Measurements from ENCODE around the gene MTHFD2L.

MTHFD2L gene

DNA sequence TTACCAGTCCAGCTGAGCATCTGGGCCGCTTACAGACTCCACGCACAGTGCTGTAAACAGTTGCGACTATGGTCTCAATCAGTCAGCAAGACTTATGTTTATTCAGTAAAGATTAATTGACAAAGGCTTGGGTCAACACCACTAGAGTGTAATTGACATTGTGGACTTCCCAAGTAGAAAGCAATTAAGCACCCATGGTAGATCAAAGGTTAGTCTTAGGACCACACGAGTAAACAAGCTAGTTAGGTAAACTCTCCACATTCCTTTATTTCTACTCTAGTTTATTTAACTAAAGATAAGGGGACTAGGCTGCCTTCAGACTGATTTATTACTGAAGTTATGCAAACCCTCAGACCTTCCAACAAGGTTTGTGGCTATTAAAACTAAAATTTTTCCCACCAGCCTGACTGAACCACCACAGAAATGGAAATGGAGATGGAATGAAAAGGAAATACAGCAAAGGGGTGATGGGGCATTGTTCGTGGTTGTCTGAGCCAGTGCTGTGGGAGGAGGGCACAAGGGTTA, 44.2 kb downstream of the MTHFD2L start (continued):
- TF ChIP-seq, protein P1, sequence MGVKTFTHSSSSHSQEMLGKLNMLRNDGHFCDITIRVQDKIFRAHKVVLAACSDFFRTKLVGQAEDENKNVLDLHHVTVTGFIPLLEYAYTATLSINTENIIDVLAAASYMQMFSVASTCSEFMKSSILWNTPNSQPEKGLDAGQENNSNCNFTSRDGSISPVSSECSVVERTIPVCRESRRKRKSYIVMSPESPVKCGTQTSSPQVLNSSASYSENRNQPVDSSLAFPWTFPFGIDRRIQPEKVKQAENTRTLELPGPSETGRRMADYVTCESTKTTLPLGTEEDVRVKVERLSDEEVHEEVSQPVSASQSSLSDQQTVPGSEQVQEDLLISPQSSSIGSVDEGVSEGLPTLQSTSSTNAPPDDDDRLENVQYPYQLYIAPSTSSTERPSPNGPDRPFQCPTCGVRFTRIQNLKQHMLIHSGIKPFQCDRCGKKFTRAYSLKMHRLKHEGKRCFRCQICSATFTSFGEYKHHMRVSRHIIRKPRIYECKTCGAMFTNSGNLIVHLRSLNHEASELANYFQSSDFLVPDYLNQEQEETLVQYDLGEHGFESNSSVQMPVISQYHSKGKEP (tag by site-specific recombination; IDR thresholded peaks at IDR 0.05), result no peak
- no peak for TF ChIP-seq ZNF544 (tag by site-specific recombination; IDR thresholded peaks at IDR 0.05)
- TF ChIP-seq ZNF175 (tag by site-specific recombination; IDR thresholded peaks at IDR 0.05), result no peak
- TF ChIP-seq ZNF514 (tag by site-specific recombination; IDR thresholded peaks at IDR 0.05), result no peak
- TF ChIP-seq, protein P2, sequence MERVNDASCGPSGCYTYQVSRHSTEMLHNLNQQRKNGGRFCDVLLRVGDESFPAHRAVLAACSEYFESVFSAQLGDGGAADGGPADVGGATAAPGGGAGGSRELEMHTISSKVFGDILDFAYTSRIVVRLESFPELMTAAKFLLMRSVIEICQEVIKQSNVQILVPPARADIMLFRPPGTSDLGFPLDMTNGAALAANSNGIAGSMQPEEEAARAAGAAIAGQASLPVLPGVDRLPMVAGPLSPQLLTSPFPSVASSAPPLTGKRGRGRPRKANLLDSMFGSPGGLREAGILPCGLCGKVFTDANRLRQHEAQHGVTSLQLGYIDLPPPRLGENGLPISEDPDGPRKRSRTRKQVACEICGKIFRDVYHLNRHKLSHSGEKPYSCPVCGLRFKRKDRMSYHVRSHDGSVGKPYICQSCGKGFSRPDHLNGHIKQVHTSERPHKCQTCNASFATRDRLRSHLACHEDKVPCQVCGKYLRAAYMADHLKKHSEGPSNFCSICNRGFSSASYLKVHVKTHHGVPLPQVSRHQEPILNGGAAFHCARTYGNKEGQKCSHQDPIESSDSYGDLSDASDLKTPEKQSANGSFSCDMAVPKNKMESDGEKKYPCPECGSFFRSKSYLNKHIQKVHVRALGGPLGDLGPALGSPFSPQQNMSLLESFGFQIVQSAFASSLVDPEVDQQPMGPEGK (tag by site-specific recombination; IDR thresholded peaks at IDR 0.05), result no peak
- TF ChIP-seq ZNF157 (tag by site-specific recombination; IDR thresholded peaks at IDR 0.05), result no peak
- TF ChIP-seq KLF1 (tag by site-specific recombination; IDR thresholded peaks at IDR 0.05), result no peak
- no peak for TF ChIP-seq ZNF555 (tag by site-specific recombination; conservative IDR thresholded peaks at IDR 0.05)
- TF ChIP-seq ZNF548 (tag by site-specific recombination; IDR thresholded peaks at IDR 0.05), result no peak
- TF ChIP-seq, protein P3, sequence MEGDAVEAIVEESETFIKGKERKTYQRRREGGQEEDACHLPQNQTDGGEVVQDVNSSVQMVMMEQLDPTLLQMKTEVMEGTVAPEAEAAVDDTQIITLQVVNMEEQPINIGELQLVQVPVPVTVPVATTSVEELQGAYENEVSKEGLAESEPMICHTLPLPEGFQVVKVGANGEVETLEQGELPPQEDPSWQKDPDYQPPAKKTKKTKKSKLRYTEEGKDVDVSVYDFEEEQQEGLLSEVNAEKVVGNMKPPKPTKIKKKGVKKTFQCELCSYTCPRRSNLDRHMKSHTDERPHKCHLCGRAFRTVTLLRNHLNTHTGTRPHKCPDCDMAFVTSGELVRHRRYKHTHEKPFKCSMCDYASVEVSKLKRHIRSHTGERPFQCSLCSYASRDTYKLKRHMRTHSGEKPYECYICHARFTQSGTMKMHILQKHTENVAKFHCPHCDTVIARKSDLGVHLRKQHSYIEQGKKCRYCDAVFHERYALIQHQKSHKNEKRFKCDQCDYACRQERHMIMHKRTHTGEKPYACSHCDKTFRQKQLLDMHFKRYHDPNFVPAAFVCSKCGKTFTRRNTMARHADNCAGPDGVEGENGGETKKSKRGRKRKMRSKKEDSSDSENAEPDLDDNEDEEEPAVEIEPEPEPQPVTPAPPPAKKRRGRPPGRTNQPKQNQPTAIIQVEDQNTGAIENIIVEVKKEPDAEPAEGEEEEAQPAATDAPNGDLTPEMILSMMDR (tag by site-specific recombination; IDR thresholded peaks at IDR 0.05), result no peak
- no peak for TF ChIP-seq OVOL3 (tag by site-specific recombination; IDR thresholded peaks at IDR 0.05)
- TF ChIP-seq ZNF292 (tag by site-specific recombination; IDR thresholded peaks at IDR 0.05; ENCODE audit: borderline replicate concordance, low read depth), result no peak
- TF ChIP-seq ZNF341 (tag by site-specific recombination; IDR thresholded peaks at IDR 0.05; ENCODE audit: low read depth), result no peak
- TF ChIP-seq ZNF837 (tag by site-specific recombination; IDR thresholded peaks at IDR 0.05), result no peak
- TF ChIP-seq ZNF138 (tag by site-specific recombination; IDR thresholded peaks at IDR 0.05; ENCODE audit: borderline replicate concordance), result no peak
- TF ChIP-seq ZNF623 (tag by site-specific recombination; IDR thresholded peaks at IDR 0.05), result no peak
- TF ChIP-seq, protein P4, sequence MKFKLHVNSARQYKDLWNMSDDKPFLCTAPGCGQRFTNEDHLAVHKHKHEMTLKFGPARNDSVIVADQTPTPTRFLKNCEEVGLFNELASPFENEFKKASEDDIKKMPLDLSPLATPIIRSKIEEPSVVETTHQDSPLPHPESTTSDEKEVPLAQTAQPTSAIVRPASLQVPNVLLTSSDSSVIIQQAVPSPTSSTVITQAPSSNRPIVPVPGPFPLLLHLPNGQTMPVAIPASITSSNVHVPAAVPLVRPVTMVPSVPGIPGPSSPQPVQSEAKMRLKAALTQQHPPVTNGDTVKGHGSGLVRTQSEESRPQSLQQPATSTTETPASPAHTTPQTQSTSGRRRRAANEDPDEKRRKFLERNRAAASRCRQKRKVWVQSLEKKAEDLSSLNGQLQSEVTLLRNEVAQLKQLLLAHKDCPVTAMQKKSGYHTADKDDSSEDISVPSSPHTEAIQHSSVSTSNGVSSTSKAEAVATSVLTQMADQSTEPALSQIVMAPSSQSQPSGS (tag by site-specific recombination; IDR thresholded peaks at IDR 0.05; ENCODE audit: low read depth), result no peak
- TF ChIP-seq KLF16 (tag by site-specific recombination; IDR thresholded peaks at IDR 0.05), result no peak
- TF ChIP-seq GLI2 (tag by site-specific recombination; IDR thresholded peaks at IDR 0.05; ENCODE audit: borderline replicate concordance, low read depth), result peak; percentile 97
- no peak for TF ChIP-seq ZNF16 (tag by site-specific recombination; IDR thresholded peaks at IDR 0.05; ENCODE audit: low read depth)
- no peak for TF ChIP-seq ZNF610 (tag by site-specific recombination; IDR thresholded peaks at IDR 0.05; ENCODE audit: borderline replicate concordance)
- TF ChIP-seq ZNF274 (IDR thresholded peaks at IDR 0.05; ENCODE audit: low read length), result no peak
- TF ChIP-seq ZNF274 (tag by site-specific recombination; IDR thresholded peaks at IDR 0.05; ENCODE audit: borderline replicate concordance), result no peak
- TF ChIP-seq KLF8 (tag by site-specific recombination; IDR thresholded peaks at IDR 0.05), result no peak
- no peak for TF ChIP-seq MZF1 (tag by site-specific recombination; IDR thresholded peaks at IDR 0.05; ENCODE audit: borderline replicate concordance)
- TF ChIP-seq, protein P5, sequence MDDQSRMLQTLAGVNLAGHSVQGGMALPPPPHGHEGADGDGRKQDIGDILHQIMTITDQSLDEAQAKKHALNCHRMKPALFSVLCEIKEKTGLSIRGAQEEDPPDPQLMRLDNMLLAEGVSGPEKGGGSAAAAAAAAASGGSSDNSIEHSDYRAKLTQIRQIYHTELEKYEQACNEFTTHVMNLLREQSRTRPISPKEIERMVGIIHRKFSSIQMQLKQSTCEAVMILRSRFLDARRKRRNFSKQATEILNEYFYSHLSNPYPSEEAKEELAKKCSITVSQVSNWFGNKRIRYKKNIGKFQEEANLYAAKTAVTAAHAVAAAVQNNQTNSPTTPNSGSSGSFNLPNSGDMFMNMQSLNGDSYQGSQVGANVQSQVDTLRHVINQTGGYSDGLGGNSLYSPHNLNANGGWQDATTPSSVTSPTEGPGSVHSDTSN (CRISPR knock-in tag; IDR thresholded peaks at IDR 0.05), result no peak
- no peak for TF ChIP-seq ZNF132 (tag by site-specific recombination; IDR thresholded peaks at IDR 0.05; ENCODE audit: borderline replicate concordance)
- TF ChIP-seq, protein P6, sequence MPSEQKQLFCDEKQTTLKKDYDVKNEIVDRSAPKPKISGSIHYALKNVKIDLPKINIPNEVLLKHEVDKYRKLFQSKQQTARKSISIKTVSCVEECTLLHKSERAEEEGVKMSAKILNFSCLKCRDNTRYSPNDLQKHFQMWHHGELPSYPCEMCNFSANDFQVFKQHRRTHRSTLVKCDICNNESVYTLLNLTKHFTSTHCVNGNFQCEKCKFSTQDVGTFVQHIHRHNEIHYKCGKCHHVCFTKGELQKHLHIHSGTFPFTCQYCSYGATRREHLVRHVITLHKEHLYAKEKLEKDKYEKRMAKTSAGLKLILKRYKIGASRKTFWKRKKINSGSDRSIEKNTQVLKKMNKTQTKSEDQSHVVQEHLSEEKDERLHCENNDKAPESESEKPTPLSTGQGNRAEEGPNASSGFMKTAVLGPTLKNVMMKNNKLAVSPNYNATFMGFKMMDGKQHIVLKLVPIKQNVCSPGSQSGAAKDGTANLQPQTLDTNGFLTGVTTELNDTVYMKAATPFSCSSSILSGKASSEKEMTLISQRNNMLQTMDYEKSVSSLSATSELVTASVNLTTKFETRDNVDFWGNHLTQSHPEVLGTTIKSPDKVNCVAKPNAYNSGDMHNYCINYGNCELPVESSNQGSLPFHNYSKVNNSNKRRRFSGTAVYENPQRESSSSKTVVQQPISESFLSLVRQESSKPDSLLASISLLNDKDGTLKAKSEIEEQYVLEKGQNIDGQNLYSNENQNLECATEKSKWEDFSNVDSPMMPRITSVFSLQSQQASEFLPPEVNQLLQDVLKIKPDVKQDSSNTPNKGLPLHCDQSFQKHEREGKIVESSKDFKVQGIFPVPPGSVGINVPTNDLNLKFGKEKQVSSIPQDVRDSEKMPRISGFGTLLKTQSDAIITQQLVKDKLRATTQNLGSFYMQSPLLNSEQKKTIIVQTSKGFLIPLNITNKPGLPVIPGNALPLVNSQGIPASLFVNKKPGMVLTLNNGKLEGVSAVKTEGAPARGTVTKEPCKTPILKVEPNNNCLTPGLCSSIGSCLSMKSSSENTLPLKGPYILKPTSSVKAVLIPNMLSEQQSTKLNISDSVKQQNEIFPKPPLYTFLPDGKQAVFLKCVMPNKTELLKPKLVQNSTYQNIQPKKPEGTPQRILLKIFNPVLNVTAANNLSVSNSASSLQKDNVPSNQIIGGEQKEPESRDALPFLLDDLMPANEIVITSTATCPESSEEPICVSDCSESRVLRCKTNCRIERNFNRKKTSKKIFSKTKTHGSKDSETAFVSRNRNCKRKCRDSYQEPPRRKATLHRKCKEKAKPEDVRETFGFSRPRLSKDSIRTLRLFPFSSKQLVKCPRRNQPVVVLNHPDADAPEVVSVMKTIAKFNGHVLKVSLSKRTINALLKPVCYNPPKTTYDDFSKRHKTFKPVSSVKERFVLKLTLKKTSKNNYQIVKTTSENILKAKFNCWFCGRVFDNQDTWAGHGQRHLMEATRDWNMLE (tag by site-specific recombination; conservative IDR thresholded peaks at IDR 0.05; ENCODE audit: low read depth), result no peak
